Left renal pelvis (tissue), 4 donors: ENCODE results near the gene KRTAP10-4. TPM values are rescaled to one million over a fixed set of nuclear protein-coding genes. Genes with fewer than 3 reads are reported as not detected.

Source experiments
- DNase-seq, 4 donors: peaks; one replicate each; pipeline ENCODE4 v3.0.0-alpha.2; 2013; ENCODE audit warnings: low read depth in 4 of 4, low spot score in 3 of 4
- polyA plus RNA-seq, 4 donors: library from polyadenylated mRNA; unstranded; fragments of 120-200 nt; gene quantifications; one replicate each; pipeline ENCODE4 v1.2.1, GENCODE V29; 2013; ENCODE audit not compliant: insufficient read length in 4 of 4

Gene KRTAP10-4
- polyA plus RNA-seq, 4 donors, result not detected

DNA sequence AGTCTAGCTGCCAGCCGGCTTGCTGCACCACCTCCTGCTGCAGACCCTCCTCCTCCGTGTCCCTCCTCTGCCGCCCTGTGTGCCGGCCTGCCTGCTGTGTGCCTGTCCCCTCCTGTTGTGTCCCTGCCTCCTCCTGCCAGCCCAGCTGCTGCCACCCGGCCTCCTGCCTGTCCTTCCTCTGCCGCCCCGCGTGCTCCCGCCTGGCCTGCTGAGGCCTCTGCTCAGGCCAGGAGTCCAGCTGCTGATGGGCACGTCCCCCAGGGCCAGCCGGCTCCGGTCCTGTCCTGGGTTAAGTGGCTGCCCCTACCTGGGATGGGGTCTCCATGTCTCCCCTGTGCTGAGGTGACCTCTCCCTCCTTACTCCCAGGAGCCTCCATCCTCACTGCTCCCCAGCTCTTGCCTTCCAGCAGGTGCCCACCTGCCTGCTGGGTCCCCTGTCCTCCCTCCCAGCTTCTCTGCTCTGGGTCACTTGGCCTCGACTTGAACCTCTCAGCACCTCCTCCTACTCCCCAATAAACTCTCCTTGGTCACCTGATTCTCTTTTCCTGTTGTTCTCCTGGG lies 39.2 kb downstream of the KRTAP10-4 start:
- no peak for DNase-seq

GRCh38 chr21:44613386-44614155 lies 40.0 kb downstream of the KRTAP10-4 start:
- DNase-seq, result no peak

GRCh38 chr21:44614161-44614631 lies 40.7 kb downstream of the KRTAP10-4 start:
- DNase-seq, result no peak

DNA sequence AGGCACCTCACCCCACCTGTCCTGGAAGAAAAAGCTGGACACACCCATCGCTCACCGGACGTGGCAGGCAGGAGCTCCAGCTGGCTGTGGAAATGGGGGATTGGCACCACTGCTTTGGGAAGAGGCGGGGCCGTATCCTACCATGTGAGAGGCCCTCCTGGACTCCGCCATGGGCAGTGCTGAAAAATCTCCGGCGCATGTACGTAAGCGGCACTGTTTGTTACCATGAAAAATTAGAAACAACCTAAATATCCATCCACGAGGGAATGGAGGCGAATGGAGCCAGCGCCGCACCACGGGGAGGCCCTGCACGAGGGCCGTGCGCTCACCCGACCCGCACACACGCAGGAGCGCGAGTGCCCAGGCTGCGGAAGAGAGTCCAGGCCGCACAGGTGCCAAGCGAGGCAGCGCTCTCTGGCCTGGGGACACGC lies 41.4 kb downstream of the KRTAP10-4 start:
- DNase-seq, result no peak

DNA sequence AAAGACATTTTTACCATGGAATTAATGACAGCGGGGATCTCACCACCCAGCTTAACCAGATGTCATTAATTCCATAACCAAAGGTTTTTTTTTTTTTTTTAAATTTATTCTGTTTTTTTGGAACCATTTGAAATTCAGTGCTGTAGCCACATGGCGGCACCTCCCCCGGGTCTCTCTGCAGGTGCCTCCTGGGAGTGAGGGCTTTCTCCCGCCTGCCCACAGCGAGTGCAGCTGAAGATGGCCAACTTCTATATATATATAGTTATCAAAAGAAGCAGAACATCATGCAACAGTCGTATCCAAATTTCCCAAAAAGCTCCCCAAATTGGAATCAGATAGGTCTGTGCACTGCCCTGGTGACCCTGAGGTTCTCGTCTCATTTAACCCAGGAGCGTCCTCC lies 41.9 kb downstream of the KRTAP10-4 start:
- DNase-seq, result no peak

- no peak for DNase-seq
Measured at GRCh38 chr21:44615911-44616590, 42.5 kb downstream of the KRTAP10-4 start.

DNA sequence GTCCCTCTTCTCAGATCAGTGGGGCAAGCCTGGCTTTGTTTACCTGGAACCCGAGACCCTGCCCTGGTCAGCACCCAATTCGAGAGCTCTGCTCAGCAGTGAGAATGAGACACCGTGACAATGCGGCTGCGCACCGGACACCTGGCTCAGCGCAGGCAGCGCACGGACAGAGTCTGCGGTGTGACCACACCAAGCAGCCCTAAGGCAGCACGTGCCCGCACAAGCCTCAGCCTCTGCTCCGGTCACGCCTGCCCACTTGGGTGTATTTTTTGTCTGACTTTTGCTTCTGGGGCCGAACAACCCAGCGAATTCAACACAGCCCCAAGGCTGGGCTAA lies 43.0 kb downstream of the KRTAP10-4 start:
- DNase-seq, result no peak

DNA sequence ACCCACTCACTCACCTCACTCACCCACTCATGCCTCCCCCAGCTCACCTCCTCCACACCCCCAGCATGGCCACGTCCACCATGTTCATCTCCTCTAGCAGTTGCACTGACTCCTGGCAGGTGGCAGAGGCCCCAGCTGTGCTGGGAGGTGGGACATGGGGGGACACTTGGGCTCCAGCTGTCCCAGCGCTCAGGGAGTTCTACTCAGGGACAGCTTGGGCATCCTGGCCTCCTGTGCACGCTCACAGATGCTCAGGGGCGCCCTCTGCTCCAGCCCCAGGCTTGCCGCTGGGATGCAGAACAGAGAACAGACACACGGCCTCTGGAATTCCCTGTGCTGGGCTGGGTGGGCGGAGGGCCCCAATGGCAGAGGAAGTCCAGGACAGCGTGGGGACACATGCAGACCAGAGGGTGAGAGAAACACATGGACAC lies 43.6 kb downstream of the KRTAP10-4 start:
- DNase-seq, result no peak

DNA sequence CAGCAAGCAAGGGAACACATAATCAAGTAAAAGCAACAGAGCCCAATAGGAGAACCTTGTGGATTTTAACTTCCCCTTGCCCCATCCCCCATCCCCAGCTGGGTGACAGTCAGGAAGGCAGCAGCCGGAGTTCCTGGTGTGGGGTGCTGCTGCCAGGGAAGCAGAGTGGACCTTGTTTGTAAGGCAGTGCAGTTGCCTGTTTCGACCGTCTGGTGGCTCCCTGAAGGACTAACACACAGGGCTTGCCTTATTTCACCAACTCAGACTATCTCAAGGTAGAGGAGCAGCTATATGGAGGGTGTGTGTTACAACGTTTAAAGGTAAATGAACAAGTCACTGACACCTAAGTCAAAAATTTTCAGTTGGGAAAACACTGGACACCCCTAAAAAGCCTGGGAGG lies 45.0 kb downstream of the KRTAP10-4 start:
- DNase-seq, result no peak

DNA sequence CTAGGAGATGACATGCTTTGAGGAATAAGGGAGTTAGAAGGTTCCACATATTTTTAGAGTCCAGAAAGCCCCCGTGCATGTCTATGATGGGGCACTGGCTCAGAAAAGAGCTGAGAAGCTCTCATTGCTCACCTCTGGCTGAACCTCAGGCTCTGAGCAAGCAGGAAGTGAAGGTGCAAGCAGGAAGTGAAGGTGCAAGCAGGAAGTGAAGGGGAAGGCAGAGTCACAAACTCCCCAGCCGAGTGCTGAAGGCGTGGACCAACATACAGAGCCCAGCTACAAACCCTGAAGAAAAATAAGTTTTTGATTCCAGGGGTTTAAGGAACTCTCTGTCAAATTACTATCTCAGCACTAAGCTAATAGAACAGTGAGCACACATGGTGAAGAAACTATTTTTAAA lies 45.4 kb downstream of the KRTAP10-4 start:
- no peak for DNase-seq

- no peak for DNase-seq
Measured at GRCh38 chr21:44619886-44620285, 46.4 kb downstream of the KRTAP10-4 start.

GRCh38 chr21:44623575-44623974 lies 50.0 kb downstream of the KRTAP10-4 start:
- no peak for DNase-seq

Other genes with a start within 250 kb of the KRTAP10-4 start
- 10 to 100 TPM; 16.7 to 33.2 (median 19.7) TPM for gene CFAP410, start 234.3 kb upstream of the KRTAP10-4 start, polyA plus RNA-seq
- gene TRPM2, start 220.1 kb upstream of the KRTAP10-4 start, polyA plus RNA-seq, result 1 to 10 TPM in 2 of 4 donors, under 1 TPM in 2; 0.73 to 1.7 (median 1.3) TPM
- 1 to 10 TPM; 4.3 to 6.6 (median 4.6) TPM for gene LRRC3, start 118.2 kb upstream of the KRTAP10-4 start, polyA plus RNA-seq
- not detected for gene KRTAP10-1, start 33.5 kb upstream of the KRTAP10-4 start, polyA plus RNA-seq
- gene KRTAP10-2, start 22.2 kb upstream of the KRTAP10-4 start, polyA plus RNA-seq, result not detected
- not detected for gene KRTAP10-3, start 14.9 kb upstream of the KRTAP10-4 start, polyA plus RNA-seq
- not detected for gene KRTAP10-5, start 6.9 kb downstream of the KRTAP10-4 start, polyA plus RNA-seq
- not detected for gene KRTAP10-6, start 18.8 kb downstream of the KRTAP10-4 start, polyA plus RNA-seq
- gene KRTAP10-7, start 26.9 kb downstream of the KRTAP10-4 start, polyA plus RNA-seq, result not detected
- gene KRTAP10-8, start 38.4 kb downstream of the KRTAP10-4 start, polyA plus RNA-seq, result not detected
- gene KRTAP10-9, start 53.4 kb downstream of the KRTAP10-4 start, polyA plus RNA-seq, result not detected
- not detected for gene KRTAP10-10, start 63.6 kb downstream of the KRTAP10-4 start, polyA plus RNA-seq
- not detected for gene KRTAP10-11, start 72.7 kb downstream of the KRTAP10-4 start, polyA plus RNA-seq
- not detected for gene KRTAP12-4, start 80.9 kb downstream of the KRTAP10-4 start, polyA plus RNA-seq
- not detected for gene KRTAP12-3, start 84.2 kb downstream of the KRTAP10-4 start, polyA plus RNA-seq
- not detected for gene KRTAP12-2, start 93.2 kb downstream of the KRTAP10-4 start, polyA plus RNA-seq
- gene KRTAP12-1, start 108.4 kb downstream of the KRTAP10-4 start, polyA plus RNA-seq, result not detected
- gene KRTAP10-12, start 123.4 kb downstream of the KRTAP10-4 start, polyA plus RNA-seq, result not detected
- gene TSPEAR, start 137.8 kb downstream of the KRTAP10-4 start, polyA plus RNA-seq, result 1 to 10 TPM in 2 of 4 donors, under 1 TPM in 2; 0.08 to 1.1 (median 0.74) TPM
- gene UBE2G2, start 228.1 kb downstream of the KRTAP10-4 start, polyA plus RNA-seq, result 100 to 1,000 TPM in 1 of 4 donors, 10 to 100 TPM in 3; 58.6 to 134 (median 81.8) TPM
- gene SUMO3, start 244.3 kb downstream of the KRTAP10-4 start, polyA plus RNA-seq, result 100 to 1,000 TPM; 105 to 126 (median 111) TPM